HuH-7.5 (cell line): Measurements from ENCODE around the gene ANKRD63.

ENCODE experiments used
- DNase-seq: peaks from one replicate; pipeline ENCODE4 v3.0.0; 2011; ENCODE audit warnings: low spot score

Gene ANKRD63

DNA sequence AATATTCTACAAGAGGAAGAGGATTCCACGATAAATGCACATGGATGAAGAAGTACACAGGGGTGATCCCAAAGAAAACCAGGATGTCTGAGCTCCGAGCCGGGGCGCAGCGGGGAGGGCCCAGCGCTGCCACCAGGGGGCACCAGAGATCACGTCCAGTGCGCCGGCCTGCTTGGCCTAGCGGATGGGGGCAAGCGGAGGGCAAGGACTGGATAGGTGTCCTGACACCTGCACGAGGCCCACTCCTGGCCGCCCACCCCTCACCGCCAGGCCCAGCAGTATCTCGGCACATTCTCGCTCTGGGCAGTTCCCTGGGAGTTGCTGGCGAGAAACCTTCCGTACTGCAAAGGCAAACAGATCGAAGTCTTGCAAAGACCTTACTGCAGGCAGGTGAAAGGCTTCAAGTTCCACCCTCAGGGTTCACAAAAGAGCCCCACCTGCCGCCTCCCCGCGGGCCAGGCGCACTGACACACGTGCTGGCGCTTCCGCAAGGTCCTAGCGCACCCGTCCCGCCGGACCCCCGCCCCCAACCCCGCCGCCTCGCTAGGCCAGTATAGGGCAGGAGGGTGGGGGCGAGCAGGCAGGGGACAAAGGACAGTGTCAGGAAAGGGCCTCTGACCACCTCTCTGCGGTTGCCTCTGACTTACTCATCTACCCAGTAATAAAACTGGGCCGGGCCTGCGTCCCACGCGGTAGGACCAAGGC, 3.3 kb downstream of the ANKRD63 start:
- DNase-seq, result peak; percentile 83

DNA sequence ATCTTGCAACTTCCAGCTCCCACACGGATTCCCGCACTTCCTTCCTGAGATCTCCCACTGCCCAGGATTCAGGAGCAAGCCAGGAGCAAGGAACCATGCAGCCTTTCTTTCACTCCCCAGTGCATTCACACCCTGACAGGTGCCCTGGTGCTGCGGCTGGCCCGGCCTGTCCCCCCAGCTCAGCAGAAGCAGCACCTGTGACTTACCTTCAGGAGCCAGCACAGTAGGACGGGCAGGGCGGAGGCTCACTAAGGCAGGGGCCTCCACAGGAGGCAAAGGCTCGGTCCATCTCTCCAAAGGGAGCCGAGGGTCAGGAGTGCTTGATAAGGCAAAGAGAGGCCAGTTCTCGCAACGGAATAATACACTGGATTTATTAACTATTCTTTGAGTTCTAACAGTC, 4.8 kb downstream of the ANKRD63 start:
- no peak for DNase-seq

DNA sequence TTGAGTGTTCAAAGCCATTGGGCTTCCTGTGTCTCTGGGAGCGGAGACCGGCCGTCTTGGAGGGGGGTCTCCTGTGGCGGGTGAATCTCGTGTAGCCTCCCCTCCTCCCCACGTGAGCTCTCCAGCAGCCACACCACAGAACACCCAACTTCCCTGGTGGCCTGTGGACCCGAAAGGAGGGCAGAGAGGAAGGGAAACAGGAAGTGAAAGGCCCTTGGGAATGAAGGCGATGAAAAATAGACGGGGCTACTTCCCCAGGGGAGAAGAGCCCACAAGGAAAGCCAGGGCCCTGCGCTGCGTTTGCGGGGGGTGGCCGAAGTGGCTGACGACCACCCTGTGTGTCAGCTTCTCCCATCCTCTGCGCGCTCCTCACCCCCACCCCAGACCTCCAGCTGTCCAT, 5.4 kb downstream of the ANKRD63 start:
- no peak for DNase-seq

DNA sequence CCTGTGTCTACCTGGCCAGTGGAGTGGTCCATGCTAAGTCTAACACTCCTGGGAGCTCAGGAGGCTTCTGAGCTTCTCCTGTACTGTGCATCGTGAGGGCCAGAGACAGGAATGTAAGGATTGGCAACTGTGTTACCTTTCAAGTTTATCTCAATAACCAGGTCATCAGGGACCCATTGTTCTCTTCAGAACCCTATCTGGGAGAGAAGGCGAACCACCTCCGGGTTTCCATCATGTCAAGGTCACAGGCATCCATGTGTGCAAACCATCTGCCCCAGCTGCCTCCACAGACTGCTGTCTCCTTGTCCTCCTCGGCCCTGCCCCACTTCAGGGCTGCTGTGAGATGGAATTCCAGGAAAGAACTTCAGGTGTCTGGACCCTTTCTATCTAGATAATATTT, 5.9 kb downstream of the ANKRD63 start:
- DNase-seq, result no peak

DNA sequence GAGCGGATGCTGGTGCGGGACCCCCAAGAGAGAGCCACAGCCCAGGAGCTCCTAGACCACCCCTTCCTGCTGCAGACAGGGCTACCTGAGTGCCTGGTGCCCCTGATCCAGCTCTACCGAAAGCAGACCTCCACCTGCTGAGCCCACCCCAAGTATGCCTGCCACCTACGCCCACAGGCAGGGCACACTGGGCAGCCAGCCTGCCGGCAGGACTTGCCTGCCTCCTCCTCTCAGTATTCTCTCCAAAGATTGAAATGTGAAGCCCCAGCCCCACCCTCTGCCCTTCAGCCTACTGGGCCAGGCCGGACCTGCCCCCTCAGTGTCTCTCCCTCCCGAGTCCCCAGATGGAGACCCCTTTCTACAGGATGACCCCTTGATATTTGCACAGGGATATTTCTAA, 6.9 kb downstream of the ANKRD63 start:
- no peak for DNase-seq

DNA sequence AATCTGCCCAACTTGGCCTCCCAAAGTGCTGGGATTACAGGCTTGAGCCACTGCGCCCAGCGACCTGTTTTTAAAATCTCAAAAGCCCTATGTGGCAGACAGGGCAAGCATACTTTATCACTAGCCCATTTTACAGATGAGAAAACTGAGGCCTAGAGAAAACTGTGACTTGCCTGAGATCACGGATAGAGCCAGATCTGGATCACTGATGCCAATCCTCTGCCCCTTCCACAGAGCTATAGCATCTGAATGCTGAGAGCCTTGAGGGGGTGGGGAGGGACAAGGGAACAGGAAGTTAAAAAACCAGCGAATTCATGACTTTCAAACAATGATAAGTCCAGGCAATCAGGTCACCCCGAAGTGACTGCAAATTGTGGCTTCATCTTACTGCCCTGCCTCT, 7.3 kb downstream of the ANKRD63 start:
- DNase-seq, result no peak

DNA sequence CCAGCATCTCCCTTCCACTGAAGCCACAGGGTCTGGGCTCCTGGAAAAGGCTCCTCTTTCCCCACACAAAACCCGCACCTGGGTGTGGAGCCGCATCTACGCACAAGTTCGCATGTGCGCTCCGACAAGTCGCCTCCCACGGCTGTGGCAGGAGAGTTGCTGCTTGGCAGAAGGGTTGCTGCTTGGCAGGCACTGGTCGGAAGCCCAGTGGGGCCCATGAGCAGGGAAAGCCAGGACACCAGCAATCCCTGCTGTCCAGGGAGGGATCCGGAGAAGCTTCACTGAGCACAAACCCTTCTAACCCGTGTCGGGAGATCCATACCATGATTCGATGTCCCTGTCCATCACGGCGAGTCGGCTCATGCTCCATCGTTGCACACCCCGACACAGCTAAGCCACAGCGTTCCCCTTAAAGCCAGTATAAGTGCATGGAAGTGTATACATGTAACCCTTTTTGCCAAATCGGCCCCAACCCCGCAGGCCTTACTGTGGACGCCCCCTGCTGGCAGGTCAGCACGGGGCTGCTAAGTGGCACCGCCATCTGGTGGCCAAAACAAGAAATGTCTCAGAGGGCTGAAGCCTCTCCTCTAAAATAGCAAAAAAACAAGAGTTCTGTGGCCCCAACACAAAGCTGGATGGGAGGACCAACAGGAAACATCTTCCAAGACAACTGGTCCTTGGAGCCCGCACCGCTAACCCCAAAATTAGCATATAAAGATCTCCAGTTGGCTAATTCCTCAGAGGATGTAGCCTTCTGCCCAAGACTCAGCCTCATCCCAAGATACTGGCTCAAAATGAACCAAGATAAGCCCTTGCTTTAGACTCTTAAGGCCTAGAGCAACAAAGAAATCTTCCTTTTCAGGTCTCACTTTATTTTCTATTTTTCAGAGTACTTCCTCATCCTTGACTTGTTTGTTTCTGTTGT, 8.3 kb downstream of the ANKRD63 start:
- DNase-seq, result peak; percentile 75

DNA sequence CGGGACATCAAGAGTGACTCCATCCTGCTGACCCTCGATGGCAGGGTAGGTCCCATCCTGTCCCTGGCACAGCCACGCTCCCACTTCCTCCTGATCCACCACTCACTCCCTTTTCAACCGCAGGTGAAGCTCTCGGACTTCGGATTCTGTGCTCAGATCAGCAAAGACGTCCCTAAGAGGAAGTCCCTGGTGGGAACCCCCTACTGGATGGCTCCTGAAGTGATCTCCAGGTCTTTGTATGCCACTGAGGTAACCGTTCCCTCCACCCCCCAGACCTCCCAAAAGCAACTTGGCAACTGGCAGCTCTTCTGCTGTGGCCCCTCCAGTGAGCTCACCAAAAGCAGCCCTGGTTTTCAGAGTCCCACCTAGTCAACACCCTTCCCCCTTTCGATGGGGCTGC, 9.4 kb downstream of the ANKRD63 start:
- no peak for DNase-seq

DNA sequence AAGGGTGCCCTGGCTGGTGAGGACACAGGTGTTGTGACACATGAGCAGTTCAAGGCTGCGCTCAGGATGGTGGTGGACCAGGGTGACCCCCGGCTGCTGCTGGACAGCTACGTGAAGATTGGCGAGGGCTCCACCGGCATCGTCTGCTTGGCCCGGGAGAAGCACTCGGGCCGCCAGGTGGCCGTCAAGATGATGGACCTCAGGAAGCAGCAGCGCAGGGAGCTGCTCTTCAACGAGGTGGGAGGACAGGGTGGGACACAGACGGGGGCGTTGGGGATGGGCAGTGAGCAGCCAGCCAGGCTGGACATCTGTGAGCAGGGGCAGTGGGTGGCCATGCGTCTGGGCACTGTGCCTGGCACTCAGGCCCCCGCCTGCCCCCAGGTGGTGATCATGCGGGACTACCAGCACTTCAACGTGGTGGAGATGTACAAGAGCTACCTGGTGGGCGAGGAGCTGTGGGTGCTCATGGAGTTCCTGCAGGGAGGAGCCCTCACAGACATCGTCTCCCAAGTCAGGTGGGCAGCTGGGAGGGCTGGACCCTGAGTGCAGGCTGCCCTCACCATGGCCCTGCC, 10.3 kb downstream of the ANKRD63 start:
- no peak for DNase-seq

DNA sequence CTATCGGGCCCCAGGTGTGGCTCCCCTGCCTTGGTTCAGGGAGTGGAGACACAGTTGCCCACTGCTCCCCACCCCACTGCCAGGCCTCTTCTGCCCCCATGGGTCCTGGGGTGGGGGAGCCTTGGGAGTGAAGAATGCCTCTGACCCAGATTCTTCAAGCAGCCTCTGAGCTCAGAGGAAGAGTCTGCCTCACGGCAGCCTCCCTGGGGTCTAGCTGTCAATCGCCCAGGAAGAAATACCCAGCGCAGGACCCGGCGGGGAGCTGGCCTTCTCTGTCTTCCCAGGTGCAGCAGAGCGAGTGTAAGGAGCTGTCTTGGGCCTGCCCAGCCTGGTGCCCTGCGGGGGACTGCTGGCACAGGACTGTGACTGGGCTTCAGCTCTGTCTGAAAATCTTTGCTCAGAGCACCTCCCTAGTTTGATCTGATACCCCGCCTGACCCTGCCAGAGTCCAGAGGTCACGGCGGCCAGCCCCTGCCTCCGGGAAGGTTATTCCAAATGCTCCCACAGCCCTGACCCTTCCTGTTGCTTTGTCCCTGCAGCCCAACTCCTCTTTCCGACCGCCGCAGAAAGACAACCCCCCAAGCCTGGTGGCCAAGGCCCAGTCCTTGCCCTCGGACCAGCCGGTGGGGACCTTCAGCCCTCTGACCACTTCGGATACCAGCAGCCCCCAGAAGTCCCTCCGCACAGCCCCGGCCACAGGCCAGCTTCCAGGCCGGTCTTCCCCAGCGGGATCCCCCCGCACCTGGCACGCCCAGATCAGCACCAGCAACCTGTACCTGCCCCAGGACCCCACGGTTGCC, 11.0 kb downstream of the ANKRD63 start:
- no peak for DNase-seq

DNA sequence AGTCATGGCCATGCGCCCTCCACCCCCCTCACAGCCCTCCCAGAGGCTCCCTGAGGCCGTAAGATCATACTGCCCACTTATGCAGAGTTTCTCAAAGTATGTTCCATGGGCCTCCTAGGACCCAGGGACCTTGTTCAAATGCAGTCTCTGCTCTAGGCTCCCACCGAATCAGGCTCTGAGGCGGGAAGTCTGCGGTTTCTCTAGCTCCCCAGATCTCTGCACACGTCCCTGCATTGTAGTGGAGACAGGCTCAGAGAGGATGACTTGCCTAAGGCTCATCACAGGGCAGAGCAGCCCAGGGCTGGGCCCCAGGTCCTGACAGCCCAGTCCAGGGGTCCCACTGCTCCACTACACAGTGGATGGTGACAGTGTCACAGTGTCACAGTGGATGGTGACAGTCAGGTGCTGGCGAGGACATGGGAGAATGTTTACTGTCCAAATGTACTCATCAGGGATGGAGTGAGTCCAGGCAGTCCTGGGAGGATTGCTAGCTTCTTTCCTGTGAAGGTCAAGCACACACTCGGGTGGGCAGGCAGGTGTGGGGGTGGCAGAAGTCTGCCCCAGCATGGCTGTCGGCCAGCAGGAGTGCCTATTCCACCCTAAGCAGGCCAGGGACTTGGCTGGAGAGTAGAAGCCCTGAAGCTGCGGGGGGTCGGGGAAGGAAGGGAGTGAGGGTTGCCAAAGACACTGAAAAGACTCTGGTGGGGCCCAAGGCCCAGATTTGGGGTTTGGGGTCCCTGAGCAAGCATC, 12.4 kb downstream of the ANKRD63 start:
- no peak for DNase-seq

DNA sequence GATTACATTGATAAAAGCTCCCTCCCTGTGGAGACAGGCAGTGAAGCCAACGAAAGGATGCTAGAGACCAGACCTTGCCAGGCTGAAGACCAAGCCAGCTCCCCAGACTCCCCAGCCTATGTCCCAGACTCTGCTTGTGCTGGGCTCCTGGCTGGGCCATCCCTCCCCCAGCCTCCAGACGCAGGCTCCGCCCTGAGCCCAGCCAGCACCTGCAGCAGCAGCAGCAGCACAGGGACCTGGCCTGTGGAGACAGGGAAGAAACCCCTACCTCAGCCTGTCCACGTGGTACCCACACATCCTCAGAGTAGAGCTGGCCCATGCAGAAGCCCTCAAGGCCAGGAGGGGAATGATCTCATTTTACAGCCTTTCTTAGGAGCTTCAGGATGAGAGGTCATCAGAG, 13.3 kb downstream of the ANKRD63 start:
- no peak for DNase-seq

DNA sequence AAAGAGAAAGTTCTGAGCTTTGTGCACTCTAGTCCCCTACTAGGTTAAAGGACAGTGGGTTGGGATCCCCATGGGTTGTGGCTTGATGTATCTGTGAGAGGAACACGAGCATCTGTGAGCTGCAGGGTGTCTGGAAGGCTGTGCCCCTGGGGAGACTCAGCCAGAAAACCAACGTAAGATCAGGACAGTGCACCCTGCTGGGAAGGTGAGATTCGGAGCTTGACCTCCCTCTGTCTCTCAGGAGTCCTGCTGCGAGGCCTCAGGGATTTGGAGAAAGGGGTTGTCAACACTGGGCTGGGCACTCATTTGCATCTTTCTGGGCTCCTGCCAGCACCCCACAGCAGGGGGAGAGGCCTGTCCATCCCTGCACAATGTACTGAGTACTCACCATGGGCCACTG, 15.2 kb downstream of the ANKRD63 start:
- DNase-seq, result no peak

DNA sequence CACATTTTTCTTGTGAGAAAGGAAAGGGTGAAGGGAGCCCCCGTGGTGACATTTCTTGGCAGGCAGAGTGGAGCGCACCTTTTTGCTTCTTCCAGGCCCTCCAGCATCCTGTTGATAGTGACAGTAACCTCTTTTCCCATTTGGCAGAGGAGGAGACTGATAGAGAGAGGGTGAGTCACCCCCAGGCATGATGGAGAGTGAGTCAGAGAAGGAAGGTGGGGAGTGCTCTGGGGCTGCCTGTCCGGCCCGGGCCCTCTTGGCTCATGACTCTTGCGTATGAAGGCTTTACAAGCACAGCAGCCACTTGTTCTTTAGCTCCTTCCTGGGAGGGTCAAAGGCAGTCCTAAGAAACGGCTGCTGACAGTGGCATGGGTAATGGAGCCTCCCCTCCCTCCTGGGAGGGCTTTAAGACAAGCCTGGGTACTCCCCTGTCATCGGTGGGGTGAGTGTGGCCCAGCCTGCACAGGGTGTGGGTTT, 16.0 kb downstream of the ANKRD63 start:
- DNase-seq, result no peak

DNA sequence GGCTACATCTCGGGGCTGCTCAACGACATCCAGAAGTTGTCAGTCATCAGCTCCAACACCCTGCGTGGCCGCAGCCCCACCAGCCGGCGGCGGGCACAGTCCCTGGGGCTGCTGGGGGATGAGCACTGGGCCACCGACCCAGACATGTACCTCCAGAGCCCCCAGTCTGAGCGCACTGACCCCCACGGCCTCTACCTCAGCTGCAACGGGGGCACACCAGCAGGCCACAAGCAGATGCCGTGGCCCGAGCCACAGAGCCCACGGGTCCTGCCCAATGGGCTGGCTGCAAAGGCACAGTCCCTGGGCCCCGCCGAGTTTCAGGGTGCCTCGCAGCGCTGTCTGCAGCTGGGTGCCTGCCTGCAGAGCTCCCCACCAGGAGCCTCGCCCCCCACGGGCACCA, 17.0 kb downstream of the ANKRD63 start:
- no peak for DNase-seq

DNA sequence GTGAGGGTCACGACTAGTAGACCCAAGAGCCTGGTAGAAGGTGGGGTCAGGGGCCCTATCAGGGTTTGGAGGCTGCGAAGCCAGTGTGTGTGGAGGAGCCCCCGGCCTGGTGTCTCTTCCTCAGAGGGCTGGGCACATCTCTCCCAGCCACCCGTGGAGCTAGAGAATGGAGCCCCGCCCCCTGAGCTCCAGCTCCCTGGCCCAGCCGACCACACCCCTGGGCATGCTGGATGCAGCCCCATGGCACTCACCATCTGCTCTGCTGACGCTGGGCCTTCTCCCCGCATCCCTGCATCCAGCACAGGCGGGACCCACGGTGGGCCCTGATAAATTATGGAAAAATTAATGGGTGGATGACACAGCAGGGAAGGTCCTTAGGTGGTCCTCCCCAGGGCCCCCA, 17.5 kb downstream of the ANKRD63 start:
- DNase-seq, result no peak

DNA sequence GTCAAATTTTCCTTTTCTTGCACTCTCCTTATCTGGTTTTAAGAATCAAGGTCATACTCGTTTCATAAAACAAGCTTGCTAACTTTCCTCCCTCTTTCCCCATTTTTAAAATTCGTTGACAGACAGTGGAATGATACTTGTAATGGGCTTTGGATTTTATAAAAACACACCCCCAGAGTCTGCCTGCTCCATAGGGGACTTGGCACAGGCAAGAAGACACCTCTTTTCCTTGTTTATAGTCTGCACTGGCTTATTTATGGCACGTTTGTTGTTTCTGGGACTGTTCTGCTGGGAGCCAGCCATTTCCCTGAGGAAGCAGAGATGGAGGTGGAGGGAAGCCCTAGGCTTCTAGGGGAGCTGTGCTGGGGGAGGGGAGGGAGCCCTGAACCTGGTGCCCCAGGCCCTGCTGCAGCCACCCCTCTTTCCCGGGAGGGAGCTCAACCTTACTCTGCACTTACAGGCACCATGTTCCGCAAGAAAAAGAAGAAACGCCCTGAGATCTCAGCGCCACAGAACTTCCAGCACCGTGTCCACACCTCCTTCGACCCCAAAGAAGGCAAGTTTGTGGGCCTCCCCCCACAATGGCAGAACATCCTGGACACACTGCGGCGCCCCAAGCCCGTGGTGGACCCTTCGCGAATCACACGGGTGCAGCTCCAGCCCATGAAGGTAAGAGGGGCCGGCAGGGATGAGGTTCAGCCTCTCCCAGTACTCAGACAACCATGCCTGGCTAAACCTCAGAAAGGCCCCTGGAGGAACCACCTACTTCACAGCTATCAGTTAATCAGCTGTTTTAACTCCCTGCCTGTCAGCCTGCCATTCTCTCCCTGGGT, 18.3 kb downstream of the ANKRD63 start:
- no peak for DNase-seq

DNA sequence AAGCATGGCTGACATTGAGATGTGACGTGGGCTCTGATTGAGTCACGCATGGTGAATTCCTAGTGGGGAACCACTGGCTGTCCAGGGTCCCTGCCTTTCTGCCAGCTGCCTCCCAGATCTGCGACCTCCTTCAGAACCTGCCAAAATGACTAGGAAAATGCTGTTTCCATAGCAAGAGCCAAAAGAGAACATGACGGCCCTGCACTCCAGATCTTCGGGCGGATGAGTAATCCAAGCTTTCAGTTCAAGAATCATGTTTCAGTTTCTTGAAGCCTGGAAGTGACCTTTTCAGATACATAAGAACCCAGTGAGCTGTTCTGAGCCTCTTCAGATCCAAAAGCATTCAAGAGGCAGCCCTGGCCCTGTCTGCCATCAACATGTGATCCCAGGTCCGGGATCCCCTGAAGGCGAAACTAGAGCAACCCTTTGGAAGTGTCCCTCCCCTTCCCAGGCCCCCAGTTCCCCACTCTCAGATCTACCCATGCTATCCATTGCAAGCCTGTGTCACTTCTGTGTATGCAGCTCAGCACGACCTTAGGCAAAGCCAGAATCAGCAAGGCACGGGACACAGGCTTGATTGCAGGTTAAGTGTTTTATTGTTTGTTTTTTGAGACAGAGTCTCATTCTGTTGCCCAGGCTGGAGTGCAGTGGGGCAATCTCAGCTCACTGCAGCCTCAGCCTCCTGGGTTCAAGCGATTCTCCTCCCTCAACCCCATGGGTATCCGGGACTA, 19.7 kb downstream of the ANKRD63 start:
- DNase-seq, result no peak

DNA sequence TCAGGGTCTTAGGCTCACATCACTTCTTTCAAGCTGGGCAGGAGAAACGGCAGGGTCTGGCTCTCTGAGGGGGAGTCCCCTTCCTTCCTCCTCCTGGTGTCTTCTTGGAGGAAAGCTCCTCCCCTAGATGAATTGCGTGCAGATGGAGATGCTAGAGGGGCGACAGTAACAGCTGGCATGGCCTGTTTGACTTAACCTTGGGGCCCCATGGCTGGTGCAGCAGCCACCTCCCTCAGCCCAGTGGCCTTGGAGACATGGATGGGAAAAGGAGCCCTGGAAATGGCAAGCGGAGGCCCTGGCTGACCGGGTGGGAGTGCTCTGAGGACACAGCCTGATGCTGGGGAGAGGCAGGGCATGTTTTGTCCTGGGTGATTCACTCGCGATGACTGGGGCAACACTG, 23.8 kb downstream of the ANKRD63 start:
- no peak for DNase-seq

DNA sequence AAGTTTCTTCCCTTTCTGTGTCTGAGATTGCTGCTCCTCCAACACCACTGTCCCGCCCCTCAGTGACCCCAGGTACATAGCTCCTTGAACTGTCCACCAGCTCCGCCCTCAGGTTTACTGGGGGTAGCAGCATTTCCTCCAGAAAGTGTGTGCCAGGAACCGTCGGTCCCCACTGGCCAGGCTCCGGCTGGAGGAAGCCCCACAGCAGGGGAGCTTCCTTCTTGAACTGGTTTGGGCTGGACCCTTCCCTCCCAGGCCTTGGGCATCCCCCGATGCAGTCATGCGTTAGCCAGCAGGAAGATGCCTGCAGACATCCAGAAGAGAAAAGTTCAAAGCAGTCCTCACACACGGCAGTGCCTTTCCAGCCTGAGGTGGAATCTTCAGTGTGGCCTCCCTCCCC, 24.3 kb downstream of the ANKRD63 start:
- no peak for DNase-seq
